ENCODE data around the gene ADGRV1.

DNA sequence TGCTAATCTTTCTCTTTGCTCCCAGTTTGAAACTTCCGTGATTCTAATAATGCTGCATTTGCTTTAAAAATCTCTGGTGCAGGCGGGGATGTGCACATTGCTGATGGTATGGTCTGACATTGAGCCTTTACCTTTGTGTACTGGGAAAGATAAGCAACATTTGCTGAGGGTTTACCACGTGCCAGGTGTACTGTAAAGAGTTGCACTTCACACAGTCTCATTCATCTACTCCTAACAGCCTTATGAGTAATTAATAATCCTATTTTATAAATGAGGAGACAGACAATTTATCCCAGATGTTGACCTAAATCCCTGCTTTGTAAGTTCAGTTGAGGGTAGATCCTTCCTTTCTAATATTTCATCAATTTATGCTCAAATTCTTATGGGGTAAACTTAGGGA, 726 bp upstream of the ADGRV1 start:
- TF ChIP-seq ZNF274 (IDR thresholded peaks at IDR 0.05; ENCODE audit: low read depth, low read length) (no peak), SUZ12 (IDR thresholded peaks at IDR 0.05; ENCODE audit: extremely low read depth, insufficient read depth, insufficient read length) (no peak)
